NCI-H82 treated with DMSO at 0.1 percent for 48 hours (cell line): ENCODE measurements around the gene KRTAP10-8.
"Not testable (repeated sequence)": the region's sequence is repeated elsewhere in the genome, so short reads cannot be mapped to it uniquely, and the experiment has no call there.

Experiments
- DNase-seq: peaks from one replicate; lab custom pipeline; 2025; ENCODE audit not compliant: unreplicated experiment; lab: John Stamatoyannopoulos, UW

Gene KRTAP10-8

GRCh38 chr21:44579056-44579832 lies 32.6 kb upstream of the KRTAP10-8 start:
- DNase-seq, result no peak

GRCh38 chr21:44579833-44580144 lies 32.1 kb upstream of the KRTAP10-8 start:
- DNase-seq, result no peak

- DNase-seq, result not testable (repeated sequence)
These were observed 31.6 kb upstream of the KRTAP10-8 start, which contains the start of gene KRTAP10-5 for GRCh38 chr21:44580231-44580821. KRTAP10-5 (minus strand) TSS chr21:44580604; CDS start chr21:44580578, 26 bp downstream.

- DNase-seq, result no peak
These were observed 30.7 kb upstream of the KRTAP10-8 start for GRCh38 chr21:44581158-44581557.

GRCh38 chr21:44582055-44582454 lies 29.8 kb upstream of the KRTAP10-8 start:
- no peak for DNase-seq

- DNase-seq, result no peak
These were observed 28.6 kb upstream of the KRTAP10-8 start for GRCh38 chr21:44583089-44583799.

- DNase-seq, result no peak
These were observed 28.1 kb upstream of the KRTAP10-8 start for GRCh38 chr21:44583800-44584147.

- no peak for DNase-seq
These were observed 26.0 kb upstream of the KRTAP10-8 start for GRCh38 chr21:44585892-44586291.

GRCh38 chr21:44589094-44589493 lies 22.8 kb upstream of the KRTAP10-8 start:
- DNase-seq, result no peak

- DNase-seq, result no peak
These were observed 22.1 kb upstream of the KRTAP10-8 start for GRCh38 chr21:44589586-44590305.

- no peak for DNase-seq
These were observed 21.6 kb upstream of the KRTAP10-8 start for GRCh38 chr21:44590311-44590721.

- DNase-seq, result not testable (repeated sequence)
These were observed 20.7 kb upstream of the KRTAP10-8 start for GRCh38 chr21:44590897-44591800.

GRCh38 chr21:44591801-44592130 lies 20.1 kb upstream of the KRTAP10-8 start:
- DNase-seq, result not testable (repeated sequence)

GRCh38 chr21:44592446-44593311 lies 19.2 kb upstream of the KRTAP10-8 start, which contains the start of gene KRTAP10-6:
KRTAP10-6 (minus strand) TSS chr21:44592505; CDS start chr21:44592484, 21 bp downstream.
- DNase-seq, result no peak

- DNase-seq, result no peak
These were observed 18.1 kb upstream of the KRTAP10-8 start for GRCh38 chr21:44593598-44594405.

GRCh38 chr21:44594406-44594916 lies 17.4 kb upstream of the KRTAP10-8 start:
- DNase-seq, result no peak

- DNase-seq, result no peak
These were observed 16.4 kb upstream of the KRTAP10-8 start for GRCh38 chr21:44595524-44595923.

GRCh38 chr21:44596068-44596725 lies 15.7 kb upstream of the KRTAP10-8 start:
- no peak for DNase-seq
